ENCODE results near the gene EEF1G.
"Not testable (repeated sequence)": the region's sequence is repeated elsewhere in the genome, so short reads cannot be mapped to it uniquely, and the experiment has no call there.

Gene EEF1G

GRCh38 chr11:62575156-62575555, 1.5 kb upstream of the EEF1G start:
- DNase-seq = no peak

- DNase-seq = peak; percentile 69
Observed at GRCh38 chr11:62574363-62575071, 826 bp upstream of the EEF1G start.

- DNase-seq = no peak
Observed at GRCh38 chr11:62573006-62573591, 592 bp downstream of the EEF1G start.

GRCh38 chr11:62572431-62572830, 1.3 kb downstream of the EEF1G start:
- no peak for DNase-seq

GRCh38 chr11:62571493-62571892, 2.2 kb downstream of the EEF1G start:
- not testable (repeated sequence) for DNase-seq

GRCh38 chr11:62570903-62571302, 2.8 kb downstream of the EEF1G start:
- not testable (repeated sequence) for DNase-seq

GRCh38 chr11:62569611-62570010, 4.1 kb downstream of the EEF1G start:
- DNase-seq = no peak

GRCh38 chr11:62567018-62567633, 6.6 kb downstream of the EEF1G start:
- no peak for DNase-seq

GRCh38 chr11:62566247-62566646, 7.4 kb downstream of the EEF1G start:
- DNase-seq = no peak

GRCh38 chr11:62565100-62565802, 8.4 kb downstream of the EEF1G start:
- DNase-seq = no peak

- not testable (repeated sequence) for DNase-seq
Observed at GRCh38 chr11:62561677-62562230, 11.9 kb downstream of the EEF1G start.

- DNase-seq = peak; percentile 80
Observed at GRCh38 chr11:62560566-62561103, 13.1 kb downstream of the EEF1G start.

- DNase-seq = not testable (repeated sequence)
Observed at GRCh38 chr11:62559626-62560025, 14.1 kb downstream of the EEF1G start.

GRCh38 chr11:62559204-62559603, 14.5 kb downstream of the EEF1G start:
- no peak for DNase-seq

- no peak for DNase-seq
Observed at GRCh38 chr11:62558669-62559068, 15.0 kb downstream of the EEF1G start.

GRCh38 chr11:62556875-62557631, 16.6 kb downstream of the EEF1G start:
- no peak for DNase-seq

GRCh38 chr11:62556108-62556874, 17.4 kb downstream of the EEF1G start:
- DNase-seq = peak; percentile 90

- DNase-seq = peak; percentile 65
Observed at GRCh38 chr11:62555464-62556107, 18.1 kb downstream of the EEF1G start.

- peak; percentile 62 for DNase-seq
Observed at GRCh38 chr11:62554387-62555167, 19.1 kb downstream of the EEF1G start.

GRCh38 chr11:62553839-62554361, 19.8 kb downstream of the EEF1G start:
- DNase-seq = no peak

Measured in left hindlimb (tissue), 1 donor.